K562 (cell line): Measurements from ENCODE around the gene NEMP2. TPM values are rescaled to one million over a fixed set of nuclear protein-coding genes. Genes with fewer than 3 reads are reported as not detected.
A peak's percentile ranks its signal among the peaks of the same experiment; 100 is the strongest.

Experiments
- ARID2 ChIP-seq: fragments of 450-650 bp; IDR thresholded peaks from 2 replicates; pipeline ENCODE4 v1.6.1; 2017; ENCODE audit warnings: antibody characterized with exemption, mild to moderate bottlenecking
- BCL6 ChIP-seq: fragments of 250-450 bp; sonication (Bioruptor Pico); IDR thresholded peaks from 2 replicates; pipeline ENCODE4 v1.4.0; 2020
- BDP1 ChIP-seq: IDR thresholded peaks from 3 replicates; pipeline ENCODE4 v1.6.1; 2011; ENCODE audit not compliant: insufficient read length, insufficient read depth
- GTF2E2 ChIP-seq: fragments of 200-800 bp; sonication (Bioruptor generic); IDR thresholded peaks from 2 replicates; pipeline ENCODE4 v1.6.1; 2016; ENCODE audit warnings: missing genetic modification characterization, missing compliant biosample characterization
- LCOR ChIP-seq: sonication (generic); formaldehyde crosslinking; IDR thresholded peaks from 2 replicates; pipeline ENCODE4 v1.8.0; 2022; ENCODE audit warnings: mild to moderate bottlenecking, missing genetic modification reagents
- MTA1 ChIP-seq: fragments of 450-650 bp; IDR thresholded peaks from 2 replicates; pipeline ENCODE4 v1.6.1; 2017; ENCODE audit warnings: borderline replicate concordance
- NFE2L1 ChIP-seq: fragments of 450-650 bp; IDR thresholded peaks from 2 replicates; pipeline ENCODE4 v1.6.1; 2016; ENCODE audit warnings: missing genetic modification characterization, low read depth, mild to moderate bottlenecking, missing compliant biosample characterization, moderate library complexity, borderline replicate concordance
- NR0B1 ChIP-seq: fragments of 450-650 bp; IDR thresholded peaks from one replicate; pipeline ENCODE4 v1.6.1; 2018; ENCODE audit warnings: mild to moderate bottlenecking, moderate library complexity; ENCODE audit not compliant: partially characterized antibody
- PHB ChIP-seq: fragments of 250-450 bp; sonication (Bioruptor Pico); IDR thresholded peaks from 2 replicates; pipeline ENCODE4 v1.5.0; 2021
- RBM22 ChIP-seq: fragments of 200-400 bp; formaldehyde crosslinking; IDR thresholded peaks from 2 replicates; pipeline ENCODE4 v1.6.1; 2018; ENCODE audit warnings: low read length, low read depth; ENCODE audit not compliant: poor library complexity, severe bottlenecking
- SAFB ChIP-seq: fragments of 200-400 bp; formaldehyde crosslinking; IDR thresholded peaks from 2 replicates; pipeline ENCODE4 v1.6.1; 2017; ENCODE audit warnings: low read depth, low read length, borderline replicate concordance
- SMARCE1 ChIP-seq: fragments of 450-650 bp; IDR thresholded peaks from 2 replicates; pipeline ENCODE4 v1.7.1; 2016; ENCODE audit warnings: mild to moderate bottlenecking
- SOX6 ChIP-seq: fragments of 450-650 bp; IDR thresholded peaks from 2 replicates; pipeline ENCODE4 v1.6.1; 2014; ENCODE audit warnings: mild to moderate bottlenecking
- TCF7 ChIP-seq: sonication (generic); IDR thresholded peaks from 2 replicates; pipeline ENCODE4 v1.6.1; 2016; ENCODE audit warnings: antibody characterized with exemption, borderline replicate concordance
- ZBTB11 ChIP-seq, 3 experiments: fragments of 200-800 bp in 1 of 3; fragments of 250-450 bp in 1 of 3; fragments of 450-650 bp in 1 of 3; sonication (Bioruptor Pico) in 1 of 3; sonication (Bioruptor generic) in 1 of 3; formaldehyde crosslinking in 1 of 3; IDR thresholded peaks; 2 replicates each; pipeline versions ENCODE4 v1.6.1 to v1.8.0; 2016 to 2022; ENCODE audit warnings: mild to moderate bottlenecking in 2 of 3, missing genetic modification characterization in 2 of 3, missing compliant biosample characterization in 1 of 3, moderate library complexity in 1 of 3
- ZBTB49 ChIP-seq: sonication (generic); formaldehyde crosslinking; IDR thresholded peaks from 2 replicates; pipeline ENCODE4 v1.8.0; 2022; ENCODE audit warnings: missing genetic modification reagents, mild to moderate bottlenecking, borderline replicate concordance
- ZC3H11A ChIP-seq: IDR thresholded peaks from 2 replicates; pipeline ENCODE4 v1.6.1; 2012; ENCODE audit warnings: low read depth, low read length, improper control_type of control experiment
- ZNF143 ChIP-seq: sonication (generic); formaldehyde crosslinking; IDR thresholded peaks from 2 replicates; pipeline ENCODE4 v1.9.0; 2022; ENCODE audit warnings: mild to moderate bottlenecking, missing genetic modification reagents
- ZNF561 ChIP-seq: fragments of 450-650 bp; formaldehyde crosslinking; conservative IDR thresholded peaks from 2 replicates; pipeline ENCODE4 v1.4.0; 2020; ENCODE audit warnings: mild to moderate bottlenecking, moderate library complexity
- ZNF740 ChIP-seq, 3 experiments: fragments of 200-800 bp in 1 of 3; sonication (Bioruptor generic) in 1 of 3; sonication (generic) in 1 of 3; formaldehyde crosslinking in 1 of 3; IDR thresholded peaks; 2 replicates each; pipeline versions ENCODE4 v1.6.1 to v1.8.0; 2016 to 2022; ENCODE audit warnings: mild to moderate bottlenecking in 2 of 3, missing compliant biosample characterization in 2 of 3, missing genetic modification characterization in 2 of 3, missing genetic modification reagents in 1 of 3
- polyA plus RNA-seq, 8 experiments: library from polyadenylated mRNA; depleted of rRNA in 4 of 8; stranded (reverse) in 5 of 8; unstranded in 3 of 8; fragments of >200 nt; fragmentation: Nextera tagmentation in 2 of 8; fragmentation: Illumina TruSeq in 1 of 8; extraction: Ambion mirVana in 2 of 8; extraction: Trizol in 1 of 8; gene quantifications; 2 replicates each; pipeline versions ENCODE4 v1.2.1 to v1.2.3, GENCODE V29; 2011 to 2014; ENCODE audit warnings: inconsistent platforms in 1 of 8, missing spikeins in 1 of 8
- total RNA-seq, 7 experiments: library from RNA; depleted of rRNA in 6 of 7; stranded (reverse); fragments of >200 nt in 6 of 7; fragmentation: Illumina TruSeq in 2 of 7; extraction: Trizol in 2 of 7; gene quantifications; 2 replicates each; pipeline versions ENCODE4 v1.2.1 to v1.2.3, GENCODE V29; 2011 to 2021; ENCODE audit warnings: low replicate concordance in 1 of 7

NEMP2 gene
- total and polyA plus RNA-seq, 9 of the 15 experiments (the other 6 are each of a cell fraction or from before 2014, with no cell fraction given) = 0.32 to 3.0 (median 1.7) TPM

- no peak for TF ChIP-seq ZBTB49 (CRISPR knock-in tag)
- TF ChIP-seq GTF2E2 (tag) = no peak
- 0 out of 6 replicates have a peak, but pooled peaks of 1 of the 3 experiments have one; percentile 29 for TF ChIP-seq ZBTB11 (CRISPR knock-in tag; IDR thresholded peaks at IDR 0.05)
- no peak for TF ChIP-seq LCOR
- no peak for TF ChIP-seq BDP1
- no peak for TF ChIP-seq TCF7
- TF ChIP-seq ZC3H11A = no peak
- no peak for TF ChIP-seq RBM22
- no peak for TF ChIP-seq PHB
- no peak for TF ChIP-seq NFE2L1 (tag)
- peak; percentile 55; the same call in 1 of the 2 replicates for TF ChIP-seq MTA1
- TF ChIP-seq NR0B1 = no peak
- TF ChIP-seq BCL6 (CRISPR knock-in tag) = no peak
- TF ChIP-seq ARID2 = no peak
- no peak for TF ChIP-seq ZNF561 (CRISPR knock-in tag)
- TF ChIP-seq ZNF143 = no peak
- no peak for TF ChIP-seq ZNF740 (CRISPR knock-in tag; IDR thresholded peaks at IDR 0.05)
- no peak for TF ChIP-seq ZNF740 (tag; IDR thresholded peaks at IDR 0.05)
- no peak for TF ChIP-seq SAFB
- TF ChIP-seq SOX6 = peak; percentile 78
- peak; percentile 88 for TF ChIP-seq SMARCE1
These were observed 74.6 kb downstream of the NEMP2 start (continued) for GRCh38 chr2:190459881-190460280.
